Cardiac muscle cell (in vitro differentiated cells and primary cell): ENCODE results near the gene TMEM108. TPM values are rescaled to one million over a fixed set of nuclear protein-coding genes. Genes with fewer than 3 reads are reported as not detected.

Experiments
- DNase-seq, 2 donors: peaks; one replicate each; pipeline versions ENCODE4 v3.0.0 to v3.0.0-alpha.2; 2010 to 2017; ENCODE audit warnings: low read depth in 1 of 2, low spot score in 1 of 2
- H3K27ac ChIP-seq: fragments of 200-600 bp; sonication (generic); 2 replicates; pipeline ENCODE4 v1.5.1; 2016
- H3K27me3 ChIP-seq: fragments of 200-600 bp; sonication (generic); 2 replicates; pipeline ENCODE4 v1.6.0; 2016; ENCODE audit warnings: control low read depth
- H3K36me3 ChIP-seq: fragments of 200-600 bp; sonication (generic); 2 replicates; pipeline ENCODE4 v1.5.1; 2016; ENCODE audit warnings: control low read depth
- H3K4me1 ChIP-seq: fragments of 200-600 bp; sonication (generic); 2 replicates; pipeline ENCODE4 v1.8.1; 2017; ENCODE audit warnings: low read depth, mild to moderate bottlenecking, mixed run types
- H3K4me3 ChIP-seq: fragments of 200-600 bp; sonication (generic); 2 replicates; pipeline ENCODE4 v1.5.1; 2016; ENCODE audit warnings: mild to moderate bottlenecking
- H3K9me3 ChIP-seq: fragments of 200-600 bp; sonication (generic); 2 replicates; pipeline ENCODE4 v1.5.1; 2017; ENCODE audit warnings: low read depth, mild to moderate bottlenecking, control low read depth
- polyA plus RNA-seq: library from polyadenylated mRNA; unstranded; fragments of >200 nt; fragmentation: Nextera tagmentation; extraction: Ambion mirVana; gene quantifications from 2 replicates; pipeline ENCODE4 v1.2.1, GENCODE V29; 2016
- total RNA-seq: library from RNA; depleted of rRNA; stranded (reverse); fragments of >200 nt; gene quantifications from 2 replicates; pipeline ENCODE4 v1.2.3, GENCODE V29; 2016
- TF ChIP-seq, protein P1 (sequence below): IDR thresholded peaks from 2 replicates; pipeline ENCODE4 v1.5.1; 2012; ENCODE audit warnings: low read depth, mild to moderate bottlenecking, low read length

TMEM108 gene
- total and polyA plus RNA-seq, 2 experiments from 2014 or later, result 1.0 to 1.6 TPM

DNA sequence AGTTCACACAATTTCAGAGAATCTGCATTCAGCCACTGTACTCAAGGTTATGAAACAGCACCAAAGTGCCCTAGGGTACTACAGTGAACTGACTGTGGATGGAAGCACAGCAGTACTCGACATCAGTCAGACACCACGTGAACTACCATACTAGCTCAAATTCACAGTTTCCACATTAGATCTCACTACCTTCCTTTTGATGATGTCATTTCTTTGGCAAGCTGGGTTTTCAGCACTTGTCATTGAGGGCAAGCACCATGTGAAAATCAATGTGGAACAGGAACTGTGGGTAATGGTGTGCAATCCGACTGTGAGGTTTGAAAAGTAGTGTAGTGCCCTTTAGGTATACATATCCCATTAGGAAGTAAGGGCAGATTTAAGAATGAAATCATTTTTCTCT is 251.1 kb downstream of the TMEM108 start:
- TF ChIP-seq, protein P1, sequence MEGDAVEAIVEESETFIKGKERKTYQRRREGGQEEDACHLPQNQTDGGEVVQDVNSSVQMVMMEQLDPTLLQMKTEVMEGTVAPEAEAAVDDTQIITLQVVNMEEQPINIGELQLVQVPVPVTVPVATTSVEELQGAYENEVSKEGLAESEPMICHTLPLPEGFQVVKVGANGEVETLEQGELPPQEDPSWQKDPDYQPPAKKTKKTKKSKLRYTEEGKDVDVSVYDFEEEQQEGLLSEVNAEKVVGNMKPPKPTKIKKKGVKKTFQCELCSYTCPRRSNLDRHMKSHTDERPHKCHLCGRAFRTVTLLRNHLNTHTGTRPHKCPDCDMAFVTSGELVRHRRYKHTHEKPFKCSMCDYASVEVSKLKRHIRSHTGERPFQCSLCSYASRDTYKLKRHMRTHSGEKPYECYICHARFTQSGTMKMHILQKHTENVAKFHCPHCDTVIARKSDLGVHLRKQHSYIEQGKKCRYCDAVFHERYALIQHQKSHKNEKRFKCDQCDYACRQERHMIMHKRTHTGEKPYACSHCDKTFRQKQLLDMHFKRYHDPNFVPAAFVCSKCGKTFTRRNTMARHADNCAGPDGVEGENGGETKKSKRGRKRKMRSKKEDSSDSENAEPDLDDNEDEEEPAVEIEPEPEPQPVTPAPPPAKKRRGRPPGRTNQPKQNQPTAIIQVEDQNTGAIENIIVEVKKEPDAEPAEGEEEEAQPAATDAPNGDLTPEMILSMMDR, result no peak
- Histone ChIP-seq H3K9me3 (no peaks in the 10 kb centered on the region), H3K4me1 (peaks cover 5% of the 10 kb centered on the region), H3K27me3 (no peaks in the 10 kb centered on the region), H3K36me3 (no peaks in the 10 kb centered on the region), H3K4me3 (no peak overlapping the region), H3K27ac (no peak overlapping the region)
- DNase-seq, result no peak

DNA sequence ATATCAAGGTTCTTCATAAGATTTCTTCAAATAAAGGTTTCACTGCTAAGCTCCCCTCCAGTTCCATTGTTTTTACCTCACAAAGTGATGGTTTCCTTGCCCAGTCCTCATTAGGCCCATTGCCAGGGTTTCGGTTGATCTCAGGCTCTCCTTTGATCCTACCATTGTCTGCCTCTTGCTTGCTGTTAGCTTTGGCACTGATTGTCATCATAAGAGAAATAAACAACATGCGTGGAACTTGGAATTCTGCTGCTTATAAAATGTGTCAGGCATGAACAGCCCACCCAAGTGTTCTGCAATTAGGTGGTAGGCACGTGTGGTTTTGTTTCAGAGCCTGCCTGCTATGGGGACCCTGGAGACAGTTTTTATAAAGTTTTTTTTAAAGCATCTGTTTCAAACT is 254.1 kb downstream of the TMEM108 start:
- Histone ChIP-seq H3K27me3 (no peaks in the 10 kb centered on the region), H3K4me1 (peaks cover 5% of the 10 kb centered on the region), H3K4me3 (no peak overlapping the region), H3K27ac (no peak overlapping the region), H3K36me3 (no peaks in the 10 kb centered on the region), H3K9me3 (no peaks in the 10 kb centered on the region)
- DNase-seq, result no peak
- TF ChIP-seq, protein P1, result no peak

DNA sequence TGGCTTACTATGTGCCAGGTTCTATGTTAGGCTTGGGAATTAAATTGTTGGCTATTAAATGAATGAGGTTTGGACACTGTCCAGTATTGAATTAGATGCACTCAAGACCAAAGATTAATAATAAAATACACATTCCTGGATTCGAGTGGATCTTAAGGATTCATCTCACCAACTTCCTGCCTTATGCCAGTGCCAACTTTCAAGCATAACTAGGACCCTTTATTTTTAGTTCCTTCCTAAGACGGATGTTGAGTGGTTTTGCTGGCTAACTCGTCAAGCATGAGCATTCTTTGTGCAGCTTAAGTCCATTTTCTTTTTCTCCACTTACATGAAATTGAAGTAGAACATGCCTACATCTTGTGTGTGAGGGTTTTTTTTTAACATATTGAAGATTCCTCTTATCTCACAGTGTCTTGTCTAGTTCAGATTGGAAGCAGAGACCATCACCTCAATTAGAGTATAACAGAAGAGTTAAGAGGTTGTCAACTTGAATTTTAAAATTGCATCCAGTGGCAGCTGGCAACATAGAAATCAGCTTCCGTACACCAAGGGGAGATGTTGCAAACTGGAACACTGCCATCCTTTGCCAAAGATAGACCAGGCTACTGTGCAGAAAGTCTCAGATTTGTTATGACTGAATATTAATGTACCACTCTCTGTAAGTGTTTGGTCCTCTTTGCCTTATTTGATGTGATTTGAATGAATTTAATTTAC is 255.4 kb downstream of the TMEM108 start:
- no peak for DNase-seq
- peaks cover 5% of the 10 kb centered on the region for H3K4me1 ChIP-seq
- H3K27ac ChIP-seq, result no peak overlapping the region
- H3K27me3 ChIP-seq, result no peaks in the 10 kb centered on the region
- H3K4me3 ChIP-seq, result no peak overlapping the region
- no peaks in the 10 kb centered on the region for H3K36me3 ChIP-seq
- H3K9me3 ChIP-seq, result no peaks in the 10 kb centered on the region
- TF ChIP-seq, protein P1, result no peak

DNA sequence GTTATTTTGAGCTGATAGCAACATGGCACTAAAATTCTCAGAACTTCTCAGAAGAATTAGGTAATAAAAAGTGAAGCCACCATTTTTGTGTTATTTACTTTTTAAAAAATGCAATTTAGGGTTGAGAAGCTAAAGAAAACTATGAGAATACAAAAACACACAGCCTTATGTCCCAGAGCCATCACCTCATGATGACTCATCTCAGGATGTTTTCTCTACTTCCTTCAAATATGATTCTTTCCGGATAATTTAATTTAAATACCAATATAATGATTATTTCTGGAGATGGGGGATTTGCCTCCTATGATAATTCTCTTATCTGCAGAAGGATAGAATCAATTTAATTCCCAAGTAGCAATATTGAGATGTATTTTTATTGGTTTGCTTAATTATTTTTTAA is 256.1 kb downstream of the TMEM108 start:
- no peaks in the 10 kb centered on the region for H3K27me3 ChIP-seq
- TF ChIP-seq, protein P1, result no peak
- H3K36me3 ChIP-seq, result no peaks in the 10 kb centered on the region
- H3K4me3 ChIP-seq, result no peak overlapping the region
- H3K27ac ChIP-seq, result no peak overlapping the region
- peaks cover 5% of the 10 kb centered on the region for H3K4me1 ChIP-seq
- no peak for DNase-seq
- no peaks in the 10 kb centered on the region for H3K9me3 ChIP-seq

DNA sequence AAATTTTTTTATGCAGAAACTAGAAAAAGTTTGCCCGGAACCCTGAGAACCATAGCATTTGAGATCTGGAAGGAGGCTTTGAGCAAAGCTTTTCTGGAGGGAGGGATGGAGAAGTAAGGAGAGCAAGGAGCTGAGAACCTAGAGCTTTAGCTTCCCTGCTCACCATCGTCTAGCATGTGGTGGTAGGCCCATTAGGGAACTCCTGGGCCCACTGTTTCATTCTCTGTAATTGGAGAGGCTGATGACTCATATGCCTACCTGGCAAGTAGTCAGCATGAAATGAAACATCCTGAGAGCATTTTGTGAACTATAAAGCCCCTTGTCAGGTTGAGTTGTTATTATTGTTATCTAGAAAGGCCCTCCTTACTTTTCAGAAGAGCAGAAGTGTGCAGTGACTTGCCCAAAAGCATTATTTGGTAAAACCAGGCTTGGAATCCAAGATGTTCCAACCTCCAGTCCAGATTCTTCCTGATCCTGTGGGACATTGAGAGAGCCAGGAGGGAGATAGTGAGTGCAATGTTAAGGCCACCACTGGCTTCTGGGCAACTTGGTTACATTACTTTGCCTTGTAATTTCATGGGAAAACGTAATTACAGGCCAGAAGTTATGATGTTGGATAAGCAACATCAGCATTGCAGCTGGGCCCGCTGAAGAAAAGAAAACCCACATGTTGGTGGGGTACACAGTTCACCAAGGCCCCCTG is 257.2 kb downstream of the TMEM108 start:
- Histone ChIP-seq H3K27ac (no peak overlapping the region), H3K4me1 (peaks cover 5% of the 10 kb centered on the region), H3K9me3 (no peaks in the 10 kb centered on the region), H3K4me3 (no peak overlapping the region), H3K36me3 (no peaks in the 10 kb centered on the region), H3K27me3 (no peaks in the 10 kb centered on the region)
- peak in 1 of 2 donors; percentile 19 for DNase-seq
- TF ChIP-seq, protein P1, result no peak
